ENCODE data around the gene SCAP. TPM values are rescaled to one million over a fixed set of nuclear protein-coding genes. Genes with fewer than 3 reads are reported as not detected.

SCAP gene
- total RNA-seq, 4 donors from 2014 or later, result 73.4 to 128 (median 88.4) TPM

DNA sequence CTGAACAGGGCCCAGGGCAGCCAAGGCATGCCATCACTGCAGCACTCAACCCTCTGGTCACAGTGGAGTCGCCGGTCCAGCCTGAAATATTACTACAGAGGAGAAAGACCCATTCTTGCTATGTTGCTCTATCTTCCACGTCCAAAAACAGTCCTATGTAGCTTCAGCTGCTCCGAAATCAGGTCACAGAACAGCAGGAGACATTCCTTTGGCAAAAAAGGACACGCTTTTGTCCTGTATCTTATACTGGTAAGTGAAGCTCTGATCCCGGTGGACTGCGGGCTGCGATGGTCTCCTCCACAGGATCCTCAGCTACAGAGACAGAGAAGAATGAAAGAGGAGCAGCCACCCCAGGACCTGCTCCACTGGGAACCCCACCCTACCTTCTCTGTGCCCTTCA is 20.1 kb upstream of the SCAP start:
- no peak for DNase-seq (ENCODE audit: low spot score in 2 of 2)
- no peaks in the 10 kb centered on the region for H3K9me3 ChIP-seq
- H3K4me3 ChIP-seq, result no peak overlapping the region
- 92 to 93% methylated on average over 8 of the region's 8 CpGs for WGBS, 2 donors
- no peaks in the 10 kb centered on the region for H3K27me3 ChIP-seq
- H3K27ac ChIP-seq, result no peak overlapping the region
- TF ChIP-seq POLR2A (IDR thresholded peaks at IDR 0.05) (no peak), EP300 (IDR thresholded peaks at IDR 0.05) (no peak)
- TF ChIP-seq, protein P1, sequence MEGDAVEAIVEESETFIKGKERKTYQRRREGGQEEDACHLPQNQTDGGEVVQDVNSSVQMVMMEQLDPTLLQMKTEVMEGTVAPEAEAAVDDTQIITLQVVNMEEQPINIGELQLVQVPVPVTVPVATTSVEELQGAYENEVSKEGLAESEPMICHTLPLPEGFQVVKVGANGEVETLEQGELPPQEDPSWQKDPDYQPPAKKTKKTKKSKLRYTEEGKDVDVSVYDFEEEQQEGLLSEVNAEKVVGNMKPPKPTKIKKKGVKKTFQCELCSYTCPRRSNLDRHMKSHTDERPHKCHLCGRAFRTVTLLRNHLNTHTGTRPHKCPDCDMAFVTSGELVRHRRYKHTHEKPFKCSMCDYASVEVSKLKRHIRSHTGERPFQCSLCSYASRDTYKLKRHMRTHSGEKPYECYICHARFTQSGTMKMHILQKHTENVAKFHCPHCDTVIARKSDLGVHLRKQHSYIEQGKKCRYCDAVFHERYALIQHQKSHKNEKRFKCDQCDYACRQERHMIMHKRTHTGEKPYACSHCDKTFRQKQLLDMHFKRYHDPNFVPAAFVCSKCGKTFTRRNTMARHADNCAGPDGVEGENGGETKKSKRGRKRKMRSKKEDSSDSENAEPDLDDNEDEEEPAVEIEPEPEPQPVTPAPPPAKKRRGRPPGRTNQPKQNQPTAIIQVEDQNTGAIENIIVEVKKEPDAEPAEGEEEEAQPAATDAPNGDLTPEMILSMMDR (IDR thresholded peaks at IDR 0.05), result no peak
- no peaks in the 10 kb centered on the region for H3K4me1 ChIP-seq
- H3K36me3 ChIP-seq, result peaks cover 0 to 88% (median 5%) of the 10 kb centered on the region in 3 donors

GRCh38 chr3:47495111-47495510 is 19.4 kb upstream of the SCAP start:
- H3K36me3 ChIP-seq, result peaks cover 0 to 85% (median 5%) of the 10 kb centered on the region in 3 donors
- H3K27ac ChIP-seq, result no peak overlapping the region
- H3K27me3 ChIP-seq, result no peaks in the 10 kb centered on the region
- TF ChIP-seq, protein P1 (IDR thresholded peaks at IDR 0.05), result no peak
- TF ChIP-seq EP300 (IDR thresholded peaks at IDR 0.05), result no peak
- TF ChIP-seq POLR2A (IDR thresholded peaks at IDR 0.05), result no peak
- 92 to 96% methylated on average over 4 of the region's 4 CpGs for WGBS, 2 donors
- H3K4me3 ChIP-seq, result no peak overlapping the region
- no peaks in the 10 kb centered on the region for H3K4me1 ChIP-seq
- no peak for DNase-seq (ENCODE audit: low spot score in 2 of 2)
- H3K9me3 ChIP-seq, result no peaks in the 10 kb centered on the region

- Histone ChIP-seq H3K9me3 (no peaks in the 10 kb centered on the region), H3K4me1 (no peaks in the 10 kb centered on the region), H3K27me3 (no peaks in the 10 kb centered on the region), H3K36me3 (peaks cover 0 to 81% (median 0%) of the 10 kb centered on the region in 3 donors), H3K27ac (no peak overlapping the region), H3K4me3 (no peak overlapping the region)
- TF ChIP-seq POLR2A (IDR thresholded peaks at IDR 0.05), result no peak
- TF ChIP-seq, protein P1 (IDR thresholded peaks at IDR 0.05), result no peak
- TF ChIP-seq EP300 (IDR thresholded peaks at IDR 0.05), result no peak
- DNase-seq (ENCODE audit: low spot score in 2 of 2), result no peak
- 88 to 91% methylated on average over 12 of the region's 12 CpGs for WGBS, 2 donors
Measured at GRCh38 chr3:47491777-47492176, 16.0 kb upstream of the SCAP start.

GRCh38 chr3:47491186-47491585 is 15.4 kb upstream of the SCAP start:
- DNase-seq (ENCODE audit: low spot score in 2 of 2), result no peak
- no peak overlapping the region for H3K4me3 ChIP-seq
- WGBS, 2 donors, result 70 to 74% methylated on average over 3 of the region's 3 CpGs
- peaks cover 0 to 75% (median 0%) of the 10 kb centered on the region in 3 donors for H3K36me3 ChIP-seq
- H3K4me1 ChIP-seq, result no peaks in the 10 kb centered on the region
- no peaks in the 10 kb centered on the region for H3K27me3 ChIP-seq
- no peak for TF ChIP-seq POLR2A (IDR thresholded peaks at IDR 0.05)
- no peak for TF ChIP-seq EP300 (IDR thresholded peaks at IDR 0.05)
- TF ChIP-seq, protein P1 (IDR thresholded peaks at IDR 0.05), result no peak
- H3K27ac ChIP-seq, result no peak overlapping the region
- H3K9me3 ChIP-seq, result no peaks in the 10 kb centered on the region

DNA sequence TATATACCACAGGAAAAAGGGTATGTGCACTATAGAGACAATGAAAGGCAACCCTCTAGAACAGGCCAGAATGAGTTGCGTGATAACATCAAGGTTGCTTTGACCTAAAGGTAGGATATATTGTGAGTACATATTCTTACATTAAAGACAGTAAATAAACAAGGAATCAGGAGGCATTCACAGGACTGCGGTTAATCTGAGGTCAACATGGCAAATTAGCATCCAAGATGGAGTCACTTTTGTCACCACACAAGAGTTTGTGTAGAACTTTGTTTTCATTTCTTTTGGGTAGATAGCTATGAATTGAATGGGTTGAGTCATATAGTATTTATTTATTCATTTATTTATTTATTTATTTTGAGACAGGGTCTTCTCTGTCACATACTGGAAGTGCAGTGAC is 11.5 kb upstream of the SCAP start:
- Histone ChIP-seq H3K9me3 (no peaks in the 10 kb centered on the region), H3K4me1 (no peaks in the 10 kb centered on the region), H3K36me3 (peaks cover 0 to 45% (median 0%) of the 10 kb centered on the region in 3 donors), H3K27me3 (no peaks in the 10 kb centered on the region), H3K4me3 (no peak overlapping the region), H3K27ac (no peak overlapping the region)
- 94 to 96% methylated on average over 2 of the region's 2 CpGs for WGBS, 2 donors
- DNase-seq (ENCODE audit: low spot score in 2 of 2), result no peak
- TF ChIP-seq, protein P1 (IDR thresholded peaks at IDR 0.05), result no peak
- no peak for TF ChIP-seq EP300 (IDR thresholded peaks at IDR 0.05)
- TF ChIP-seq POLR2A (IDR thresholded peaks at IDR 0.05), result no peak

All from tibial nerve (tissue), 4 donors.